HL-60/S4 treated with phorbol 12-myristate 13-acetate at 8.2 ng/mL for 4 days and 3 days (cell line): ENCODE measurements around the gene MYD88.

Experiments used
- in situ Hi-C: fragments of 300-500 bp; cut with MboI; formaldehyde crosslinking; loops from 2 replicates; pipeline ENCODE4 v1.15.0; 2022; ENCODE audit warnings: low sequenced_read_pairs

MYD88 gene

GRCh38 chr3:38163117-38163840 is 24.8 kb downstream of the MYD88 start:
- in situ Hi-C loops, result no loop called here

DNA sequence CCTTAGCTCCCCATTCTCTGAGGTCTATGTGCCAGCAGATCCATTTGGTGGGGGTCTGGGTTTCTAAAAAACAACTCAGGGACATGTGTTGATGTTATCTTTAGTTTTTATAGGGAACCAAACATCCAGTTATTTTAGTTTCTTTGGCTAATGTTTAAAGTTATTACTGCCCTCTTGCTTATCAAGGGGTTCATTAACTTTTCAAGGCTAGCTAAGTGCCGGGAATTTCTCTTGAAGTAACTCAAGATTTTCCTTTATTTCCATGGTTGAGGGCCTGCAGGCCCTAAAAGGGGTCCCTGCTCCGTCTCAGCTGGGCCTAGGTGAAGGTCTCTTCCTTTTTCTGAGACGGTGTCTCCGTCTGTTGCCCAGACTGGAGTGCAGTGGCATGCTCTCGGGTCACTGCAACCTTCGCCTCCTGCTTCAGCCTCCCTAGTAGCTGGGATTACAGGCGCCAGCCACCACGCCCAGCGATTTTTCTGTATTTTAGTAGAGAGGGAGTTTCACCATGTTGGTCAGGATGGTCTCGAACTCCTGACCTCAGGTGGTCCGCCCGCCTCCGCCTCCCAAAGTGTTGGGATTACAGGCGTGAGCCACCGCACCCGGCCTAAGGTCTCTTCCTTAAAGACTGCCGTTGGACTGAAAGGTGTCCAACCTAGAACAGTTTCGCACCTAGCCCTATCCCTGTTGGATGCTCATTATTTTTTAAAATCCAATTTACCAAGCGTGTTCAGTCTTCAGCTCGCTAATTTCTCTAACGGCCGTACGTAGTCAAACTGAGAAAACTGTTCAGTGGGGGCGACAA is 25.6 kb downstream of the MYD88 start:
- in situ Hi-C loops, result no loop called here

DNA sequence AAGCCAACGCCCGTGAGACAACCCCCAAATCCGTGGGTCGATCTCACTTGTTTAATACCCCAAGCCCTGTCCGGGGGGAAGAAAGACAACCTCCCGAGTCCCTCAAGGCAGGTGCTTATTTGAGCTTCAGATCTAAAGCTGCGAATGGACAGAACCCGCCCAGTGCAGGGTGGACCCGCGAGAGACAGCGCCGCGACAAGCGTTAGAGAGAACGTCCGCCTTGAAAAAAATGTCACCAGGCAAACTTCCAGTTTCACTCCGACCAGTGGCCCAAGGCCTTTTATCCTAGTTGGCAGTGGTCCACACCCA is 26.1 kb downstream of the MYD88 start:
- in situ Hi-C loops, result no loop called here

GRCh38 chr3:38164952-38165721 is 26.7 kb downstream of the MYD88 start, which contains the start of gene OXSR1:
TSS of gene OXSR1 (plus strand) at chr3:38165537. CDS start at chr3:38165877, 340 bp downstream.
- in situ Hi-C loops, result no loop called here

DNA sequence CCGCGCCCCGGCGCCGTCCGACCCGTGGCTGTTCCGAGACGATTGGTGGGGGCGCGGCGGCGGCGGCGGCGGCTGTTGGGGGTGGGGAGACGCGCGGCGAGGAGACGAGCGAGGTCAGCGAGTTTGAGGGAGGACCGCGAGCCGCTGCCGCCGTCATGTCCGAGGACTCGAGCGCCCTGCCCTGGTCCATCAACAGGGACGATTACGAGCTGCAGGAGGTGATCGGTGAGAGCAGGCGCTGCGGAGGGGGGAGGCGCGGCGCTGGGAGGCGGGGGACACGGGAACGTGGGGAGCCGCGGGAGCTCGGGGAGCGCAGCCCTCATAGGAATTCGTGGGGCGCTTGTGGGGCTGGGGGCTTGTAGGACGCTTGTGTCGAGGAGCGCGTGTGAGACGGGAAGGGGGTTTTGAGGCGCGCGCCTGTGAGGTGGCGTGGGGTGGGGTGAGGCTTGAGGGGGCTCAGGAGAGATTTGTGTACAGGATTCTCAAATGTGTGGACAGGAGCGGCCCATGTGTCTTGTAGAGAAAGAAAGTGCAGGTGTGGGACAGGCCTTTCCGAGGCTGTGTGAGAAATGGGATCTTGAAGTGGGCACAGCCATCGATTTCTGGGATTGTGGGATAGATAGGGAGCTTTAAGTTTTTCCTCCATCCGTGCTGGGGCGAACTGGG is 27.4 kb downstream of the MYD88 start:
- in situ Hi-C loops, result no loop called here

- in situ Hi-C loops, result no loop called here
These were observed 29.1 kb downstream of the MYD88 start for GRCh38 chr3:38167591-38167990.

DNA sequence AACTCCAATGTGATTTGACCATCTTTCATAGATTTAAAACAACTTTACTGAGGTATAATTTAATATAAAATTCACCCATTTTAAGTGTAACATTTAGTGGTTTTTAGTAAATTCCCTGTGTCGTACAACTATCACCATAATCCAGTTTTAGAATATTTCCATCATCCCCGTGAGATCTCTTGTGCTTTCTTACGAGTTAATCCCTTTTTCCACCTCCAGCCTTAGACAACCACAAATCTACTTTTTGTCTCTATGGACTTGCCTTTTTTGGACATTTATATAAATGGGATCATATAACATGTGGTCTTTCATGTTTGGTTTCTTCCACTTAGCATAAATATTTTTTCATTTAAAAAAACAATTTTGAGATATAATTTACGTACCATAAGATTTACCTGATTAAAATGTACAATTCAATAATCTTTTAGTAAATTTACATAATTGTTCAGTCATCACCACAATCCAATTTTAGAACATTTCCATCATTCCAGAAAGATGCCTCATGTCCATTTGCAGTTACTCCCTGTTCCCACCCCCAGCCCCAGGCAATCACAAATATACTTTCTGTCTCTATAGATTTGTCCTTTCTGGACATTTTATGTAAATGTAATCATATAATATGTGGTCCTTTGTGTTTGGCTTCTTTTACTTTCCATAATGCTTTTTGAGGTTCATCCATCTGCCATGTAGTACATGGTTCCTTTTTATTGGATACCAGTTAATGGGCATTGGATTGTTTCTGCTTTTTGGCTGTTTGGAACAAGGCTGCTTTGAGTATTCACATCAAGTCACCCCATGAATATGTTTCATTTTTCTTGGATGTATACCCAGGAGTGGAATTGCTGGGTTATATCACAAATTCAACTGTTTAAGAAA is 29.9 kb downstream of the MYD88 start:
- in situ Hi-C loops, result no loop called here

- in situ Hi-C loops, result no loop called here
These were observed 30.5 kb downstream of the MYD88 start for GRCh38 chr3:38169027-38169317.

DNA sequence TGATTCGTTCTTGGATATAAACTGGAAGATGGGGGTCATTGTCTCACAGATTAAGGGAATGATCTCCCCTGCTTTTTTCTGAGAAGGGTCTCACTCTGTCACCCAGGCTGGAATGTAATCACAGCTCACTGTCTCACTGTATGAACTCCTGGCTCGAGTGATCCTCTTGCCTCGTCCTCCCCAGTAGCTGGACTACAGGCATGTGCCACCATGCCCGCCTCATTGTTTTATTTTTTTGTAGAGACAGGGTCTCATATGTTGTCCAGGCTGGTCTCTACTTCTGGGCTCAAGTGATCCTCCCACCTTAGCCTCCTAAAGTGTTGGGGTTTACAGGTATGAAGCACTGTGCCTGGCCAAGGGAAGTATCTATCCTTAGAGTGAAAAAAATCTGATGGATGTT is 32.3 kb downstream of the MYD88 start:
- in situ Hi-C loops, result no loop called here

DNA sequence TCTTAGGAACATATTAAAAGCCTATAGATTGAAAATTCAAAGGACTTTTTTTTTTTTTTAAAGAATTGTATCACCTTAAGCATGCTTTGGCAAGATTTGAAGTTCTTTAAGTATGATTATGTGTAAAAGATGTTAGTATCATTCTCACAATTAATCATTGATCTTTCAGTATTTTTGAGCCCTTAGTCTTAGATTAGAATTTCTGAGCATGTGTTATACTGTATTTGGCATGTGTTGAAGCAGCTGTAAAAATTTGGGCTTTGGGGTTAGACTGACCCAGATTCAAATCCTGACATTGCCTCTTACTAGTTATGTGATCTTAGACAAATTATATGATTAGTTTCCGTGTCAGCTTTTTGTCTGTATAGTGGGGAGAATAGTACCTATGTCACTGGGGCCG is 33.2 kb downstream of the MYD88 start:
- in situ Hi-C loops, result no loop called here

GRCh38 chr3:38173834-38174418 is 35.5 kb downstream of the MYD88 start:
- in situ Hi-C loops, result no loop called here

DNA sequence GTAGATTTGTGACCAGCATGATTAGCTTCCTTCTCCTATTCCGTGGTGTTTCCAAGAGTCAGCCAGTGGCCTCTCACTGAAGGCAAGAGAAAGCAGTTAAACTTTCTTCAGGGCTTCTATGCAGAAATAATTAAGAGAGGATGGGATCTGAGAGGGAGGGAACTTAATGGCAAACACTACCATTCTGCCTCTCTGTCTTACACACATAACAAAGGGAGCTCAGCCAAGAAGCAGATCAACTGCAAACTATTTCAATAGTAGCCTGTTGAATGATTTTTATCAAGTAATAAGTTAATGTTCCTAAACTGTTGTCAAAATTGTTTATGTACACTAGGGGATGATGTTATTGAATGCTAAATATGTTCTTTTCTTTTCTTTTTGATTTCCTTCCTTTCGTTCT is 38.7 kb downstream of the MYD88 start:
- in situ Hi-C loops, result no loop called here

- in situ Hi-C loops, result no loop called here
These were observed 48.3 kb downstream of the MYD88 start for GRCh38 chr3:38186781-38187180.

DNA sequence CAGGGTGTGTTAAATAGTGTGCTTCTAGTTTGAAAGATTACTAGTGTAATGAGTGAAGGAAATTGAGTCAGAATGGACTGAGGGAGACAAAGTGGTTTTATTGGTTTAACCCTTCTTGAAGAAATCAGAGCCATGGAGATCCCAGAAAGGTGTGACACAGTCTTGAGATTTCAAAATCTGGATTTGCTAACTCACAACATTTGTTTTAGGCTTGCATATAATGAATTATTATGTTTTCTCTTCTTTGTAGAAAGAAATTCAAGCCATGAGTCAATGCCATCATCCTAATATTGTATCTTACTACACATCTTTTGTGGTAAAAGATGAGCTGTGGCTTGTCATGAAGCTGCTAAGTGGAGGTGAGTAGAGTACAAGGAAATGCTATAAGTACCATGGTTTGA is 52.0 kb downstream of the MYD88 start:
- in situ Hi-C loops, result no loop called here
